Right renal cortex interstitium (tissue), 3 donors: ENCODE data around the gene ZBTB11. TPM values are rescaled to one million over a fixed set of nuclear protein-coding genes. Genes with fewer than 3 reads are reported as not detected.
"Not testable (repeated sequence)": the region's sequence is repeated elsewhere in the genome, so short reads cannot be mapped to it uniquely, and the experiment has no call there.

Experiments
- DNase-seq, 3 donors: peaks; one replicate each; pipeline ENCODE4 v3.0.0-alpha.2; 2013; ENCODE audit warnings: low read depth in 3 of 3, low spot score in 2 of 3
- polyA plus RNA-seq, 3 donors: library from polyadenylated mRNA; unstranded; fragments of 120-200 nt; gene quantifications; one replicate each; pipeline ENCODE4 v1.2.1, GENCODE V29; 2013; ENCODE audit not compliant: insufficient read length in 3 of 3

ZBTB11 gene
- polyA plus RNA-seq, result 10 to 100 TPM; 22.1 to 25.0 (median 22.2) TPM

GRCh38 chr3:101676765-101677435, at the start of gene ZBTB11:
TSS of gene ZBTB11 (minus strand) at chr3:101677132. CDS start at chr3:101676914, 218 bp downstream.
- DNase-seq, result peak; percentile 99 to 100 (median 100)

GRCh38 chr3:101725890-101726275, 49.0 kb upstream of the ZBTB11 start:
- DNase-seq, result no peak

- DNase-seq, result peak in 2 of 3 donors; percentile 27 to 36
These were observed 48.4 kb upstream of the ZBTB11 start for GRCh38 chr3:101725194-101725889.

GRCh38 chr3:101724329-101725193, 47.6 kb upstream of the ZBTB11 start, which contains the start of gene CEP97:
TSS of gene CEP97 (plus strand) at chr3:101724614. CDS start at chr3:101724677, 63 bp downstream.
- DNase-seq, result peak; percentile 88 to 90 (median 89)

GRCh38 chr3:101722394-101723173, 45.7 kb upstream of the ZBTB11 start:
- DNase-seq, result no peak

GRCh38 chr3:101720851-101721840, 44.2 kb upstream of the ZBTB11 start:
- DNase-seq, result no peak

- no peak for DNase-seq
These were observed 42.8 kb upstream of the ZBTB11 start for GRCh38 chr3:101719604-101720185.

- DNase-seq, result no peak
These were observed 41.5 kb upstream of the ZBTB11 start for GRCh38 chr3:101718455-101718854.

GRCh38 chr3:101709126-101709525, 32.2 kb upstream of the ZBTB11 start:
- no peak for DNase-seq

- not testable (repeated sequence) for DNase-seq
These were observed 27.7 kb upstream of the ZBTB11 start for GRCh38 chr3:101704639-101705038.

- DNase-seq, result no peak
These were observed 26.2 kb upstream of the ZBTB11 start for GRCh38 chr3:101703169-101703568.

GRCh38 chr3:101702726-101703125, 25.8 kb upstream of the ZBTB11 start:
- no peak for DNase-seq

- DNase-seq, result no peak
These were observed 25.0 kb upstream of the ZBTB11 start for GRCh38 chr3:101701696-101702634.

GRCh38 chr3:101695779-101696372, 18.9 kb upstream of the ZBTB11 start:
- DNase-seq, result no peak

- DNase-seq, result not testable (repeated sequence)
These were observed 17.9 kb upstream of the ZBTB11 start for GRCh38 chr3:101694836-101695235.

GRCh38 chr3:101693540-101693939, 16.6 kb upstream of the ZBTB11 start:
- DNase-seq, result not testable (repeated sequence)
